H1 (cell line): ENCODE results near the gene MMP17. TPM values are rescaled to one million over a fixed set of nuclear protein-coding genes. Genes with fewer than 3 reads are reported as not detected.

Experiments
- RAD21 ChIP-seq, 2 experiments: IDR thresholded peaks in 1 of 2; conservative IDR thresholded peaks in 1 of 2; 2 replicates each; pipeline ENCODE4 v1.6.1; 2011; ENCODE audit warnings: low read depth in 2 of 2, low read length in 2 of 2, improper control_type of control experiment in 1 of 2, inconsistent platforms in 1 of 2, mild to moderate bottlenecking in 1 of 2, moderate library complexity in 1 of 2
- SIX5 ChIP-seq: IDR thresholded peaks from 2 replicates; pipeline ENCODE4 v1.6.1; 2011; ENCODE audit warnings: mild to moderate bottlenecking, low read depth, low read length
- TAF1 ChIP-seq: IDR thresholded peaks from 2 replicates; pipeline ENCODE4 v1.6.1; 2011; ENCODE audit warnings: mild to moderate bottlenecking, low read depth, low read length
- polyA plus RNA-seq, 7 experiments: library from polyadenylated mRNA; depleted of rRNA in 3 of 7; stranded (reverse) in 5 of 7; unstranded in 2 of 7; fragments of >200 nt in 5 of 7; fragments of 200-250 nt in 2 of 7; gene quantifications; 1 replicate in 5 of 7; 2 replicates in 1 of 7; 4 replicates in 1 of 7; pipeline versions ENCODE4 v1.2.1 to v1.2.3, GENCODE V29; 2011 to 2013; ENCODE audit warnings: missing spikeins in 2 of 7, mixed read lengths in 2 of 7
- total RNA-seq: library from RNA; stranded (reverse); fragmentation: NEBNext Ultra II Directional; extraction: Animal tissue kit (Norgen Biotek cat#: 25700); gene quantifications from 2 replicates; pipeline ENCODE4 v1.2.1, GENCODE V29; 2021

MMP17 gene
- total and polyA plus RNA-seq, 2 of the 8 experiments (the other 6 are each of a cell fraction or from before 2014, with no cell fraction given), result 41.3 to 53.8 TPM

GRCh38 chr12:131857908-131858850, 30.0 kb downstream of the MMP17 start (continued):
- no peak for TF ChIP-seq RAD21 (IDR thresholded peaks at IDR 0.05 in 1 of 2, conservative IDR thresholded peaks at IDR 0.05 in 1 of 2; ENCODE audit: low read depth in 2 of 2, low read length in 2 of 2)
- no peak for TF ChIP-seq TAF1
- TF ChIP-seq SIX5, result no peak
